HS-27A (cell line): ENCODE measurements around the gene DUOX2.
"Not testable (repeated sequence)": the region's sequence is repeated elsewhere in the genome, so short reads cannot be mapped to it uniquely, and the experiment has no call there.

ENCODE experiments used
- DNase-seq: peaks from one replicate; pipeline ENCODE4 v3.0.0-alpha.2; 2012; ENCODE audit warnings: low read depth, missing footprints

The DUOX2 gene

GRCh38 chr15:45118996-45119395 lies 5.0 kb upstream of the DUOX2 start:
- no peak for DNase-seq

- DNase-seq: peak; percentile 56
Observed at GRCh38 chr15:45118131-45118588, 4.2 kb upstream of the DUOX2 start.

DNA sequence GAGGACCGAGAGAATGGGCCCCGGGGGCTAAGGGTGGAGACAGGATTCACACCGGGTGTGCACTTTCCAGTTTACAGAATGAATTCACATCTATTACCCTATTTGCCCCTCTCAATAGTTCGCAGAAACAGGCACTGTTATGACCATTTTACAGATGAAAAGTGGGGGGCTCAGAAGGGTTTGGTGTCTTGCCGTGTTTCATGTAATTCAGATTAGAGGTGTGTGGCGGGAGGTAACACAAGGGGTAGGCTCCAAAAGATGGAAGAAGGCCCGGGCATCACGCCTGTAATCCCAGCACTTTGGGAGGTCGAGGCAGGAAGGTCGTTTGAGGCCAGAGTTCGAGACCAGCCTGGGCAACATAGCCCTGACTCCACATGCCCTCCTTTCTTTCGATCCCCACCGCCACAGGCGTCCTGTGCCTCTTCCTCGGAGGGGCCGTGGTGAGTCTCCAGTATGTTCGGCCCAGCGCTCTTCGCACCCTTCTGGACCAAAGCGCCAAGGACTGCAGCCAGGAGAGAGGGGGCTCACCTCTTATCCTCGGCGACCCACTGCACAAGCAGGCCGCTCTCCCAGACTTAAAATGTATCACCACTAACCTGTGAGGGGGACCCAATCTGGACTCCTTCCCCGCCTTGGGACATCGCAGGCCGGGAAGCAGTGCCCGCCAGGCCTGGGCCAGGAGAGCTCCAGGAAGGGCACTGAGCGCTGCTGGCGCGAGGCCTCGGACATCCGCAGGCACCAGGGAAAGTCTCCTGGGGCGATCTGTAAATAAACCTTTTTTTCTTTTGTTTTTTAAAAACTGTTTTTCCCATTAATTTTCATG lies 3.5 kb upstream of the DUOX2 start:
- DNase-seq: no peak

DNA sequence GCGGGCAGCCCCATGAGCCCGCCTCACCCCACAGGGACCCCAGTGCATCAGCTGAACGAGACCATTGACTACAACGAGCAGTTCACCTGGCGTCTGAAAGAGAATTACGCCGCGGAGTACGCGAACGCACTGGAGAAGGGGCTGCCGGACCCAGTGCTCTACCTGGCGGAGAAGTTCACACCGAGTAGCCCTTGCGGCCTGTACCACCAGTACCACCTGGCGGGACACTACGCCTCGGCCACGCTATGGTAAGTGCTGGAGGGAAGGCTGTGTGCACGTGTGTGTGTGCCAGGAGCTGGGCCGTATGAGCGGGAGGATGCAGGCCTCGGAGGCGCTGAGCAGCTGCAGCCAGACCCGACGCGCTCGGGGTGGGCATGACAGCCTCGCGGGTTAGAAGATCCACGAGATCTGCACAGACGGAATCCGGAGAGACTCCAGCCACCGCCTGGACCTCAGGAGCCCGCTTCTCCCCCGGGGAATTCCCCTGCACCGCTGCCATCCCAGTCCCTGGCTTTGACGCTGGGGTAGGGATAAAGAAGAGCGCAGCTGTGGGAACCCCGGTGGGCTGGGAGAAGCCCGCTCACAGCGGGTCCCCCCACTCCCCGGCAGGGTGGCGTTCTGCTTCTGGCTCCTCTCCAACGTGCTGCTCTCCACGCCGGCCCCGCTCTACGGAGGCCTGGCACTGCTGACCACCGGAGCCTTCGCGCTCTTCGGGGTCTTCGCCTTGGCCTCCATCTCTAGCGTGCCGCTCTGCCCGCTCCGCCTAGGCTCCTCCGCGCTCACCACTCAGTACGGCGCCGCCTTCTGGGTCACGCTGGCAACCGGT lies 2.7 kb upstream of the DUOX2 start:
- no peak for DNase-seq

GRCh38 chr15:45116006-45116481 lies 2.1 kb upstream of the DUOX2 start:
- no peak for DNase-seq

- no peak for DNase-seq
Observed at GRCh38 chr15:45115312-45115820, 1.4 kb upstream of the DUOX2 start.

- DNase-seq: no peak
Observed at GRCh38 chr15:45114751-45115085, 746 bp upstream of the DUOX2 start.

DNA sequence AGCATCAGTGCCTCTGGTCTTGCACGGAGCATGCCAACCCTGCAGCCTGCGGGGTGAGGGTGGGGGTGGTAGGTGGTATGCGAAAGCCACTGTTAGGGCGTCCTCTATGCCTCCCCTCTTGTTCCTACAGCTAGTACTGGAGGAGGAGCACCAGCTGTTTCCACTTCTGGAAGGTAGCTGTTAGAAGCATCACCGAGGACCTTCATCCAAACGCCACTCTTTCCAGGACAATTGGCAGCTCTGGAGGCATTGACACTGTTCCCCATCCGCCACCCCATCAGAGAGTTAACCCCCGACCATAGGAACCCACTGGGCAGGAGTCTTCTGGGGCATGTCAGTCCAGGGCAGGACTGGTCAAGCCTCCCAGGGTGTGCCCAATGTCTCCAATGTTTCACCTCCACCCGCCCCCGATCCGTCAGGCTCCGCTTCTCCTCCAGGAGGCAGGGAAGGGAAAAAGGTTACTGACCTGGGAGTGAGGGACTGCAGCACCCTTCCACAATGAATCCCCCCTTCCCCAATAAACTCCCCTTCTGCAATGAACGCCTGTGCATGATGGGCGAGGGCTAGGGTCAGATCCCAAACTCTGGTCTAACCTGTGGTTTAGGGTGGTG lies 487 bp downstream of the DUOX2 start:
- DNase-seq: no peak

- no peak for DNase-seq
Observed at GRCh38 chr15:45112591-45113379, 1.2 kb downstream of the DUOX2 start.

DNA sequence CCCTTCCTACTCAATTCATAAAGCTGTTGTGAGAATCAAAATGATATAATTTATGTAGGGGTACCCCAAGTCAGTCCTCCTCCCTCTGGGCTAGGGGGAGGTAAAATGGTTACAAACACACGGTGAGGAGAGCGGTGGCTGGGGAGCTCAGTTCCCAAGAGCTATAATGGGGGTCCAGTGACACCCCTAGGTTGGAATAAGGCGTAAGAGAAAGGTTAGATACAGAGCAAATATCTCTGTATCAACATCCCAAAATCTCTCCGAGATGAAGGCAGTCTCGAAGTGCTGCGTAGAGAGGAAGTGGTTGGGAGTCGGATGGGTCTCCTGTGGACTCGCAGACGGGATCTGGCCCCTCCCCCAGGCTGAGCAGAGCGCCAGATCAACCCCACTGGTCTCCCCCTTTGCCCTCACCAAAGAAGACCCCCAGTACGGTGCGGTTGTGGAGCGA lies 1.8 kb downstream of the DUOX2 start:
- DNase-seq: no peak

DNA sequence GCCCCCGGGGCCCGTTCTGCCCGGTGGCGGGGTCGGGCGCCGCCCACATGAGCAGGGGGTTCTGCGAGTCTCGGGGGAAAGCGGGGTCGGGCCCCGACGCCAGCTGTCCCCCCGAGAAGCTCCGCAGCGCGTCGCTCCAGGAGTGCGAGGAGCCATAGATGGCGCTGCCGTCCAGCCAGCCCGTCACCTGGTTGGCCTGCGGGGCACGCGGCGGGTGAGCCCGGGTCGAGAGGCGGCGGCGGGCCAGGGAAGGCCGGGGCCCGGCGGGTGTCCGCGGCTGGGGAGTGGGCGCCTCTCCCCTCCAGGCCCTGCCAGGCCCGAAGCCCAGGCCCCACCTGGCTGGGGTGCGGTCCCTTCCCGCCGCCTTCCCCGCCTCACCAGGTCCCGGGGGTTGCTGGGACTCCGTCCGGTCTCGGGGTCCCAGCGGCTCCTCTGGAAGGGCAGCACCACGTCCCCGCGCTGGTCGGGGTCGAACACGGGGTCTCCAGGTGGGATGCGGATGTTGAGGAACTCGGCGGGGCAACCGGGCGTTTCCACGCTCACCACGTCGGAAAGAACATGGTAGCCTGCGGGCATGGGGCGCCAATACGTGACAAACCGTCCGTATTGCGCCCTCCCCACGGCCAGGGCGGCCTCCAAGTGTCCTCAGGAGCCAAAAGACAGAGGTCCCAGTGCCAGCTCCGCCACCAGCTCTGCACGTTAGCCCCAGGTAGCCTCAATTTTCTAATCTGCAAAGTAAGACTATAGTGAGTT lies 2.4 kb downstream of the DUOX2 start:
- DNase-seq: no peak

DNA sequence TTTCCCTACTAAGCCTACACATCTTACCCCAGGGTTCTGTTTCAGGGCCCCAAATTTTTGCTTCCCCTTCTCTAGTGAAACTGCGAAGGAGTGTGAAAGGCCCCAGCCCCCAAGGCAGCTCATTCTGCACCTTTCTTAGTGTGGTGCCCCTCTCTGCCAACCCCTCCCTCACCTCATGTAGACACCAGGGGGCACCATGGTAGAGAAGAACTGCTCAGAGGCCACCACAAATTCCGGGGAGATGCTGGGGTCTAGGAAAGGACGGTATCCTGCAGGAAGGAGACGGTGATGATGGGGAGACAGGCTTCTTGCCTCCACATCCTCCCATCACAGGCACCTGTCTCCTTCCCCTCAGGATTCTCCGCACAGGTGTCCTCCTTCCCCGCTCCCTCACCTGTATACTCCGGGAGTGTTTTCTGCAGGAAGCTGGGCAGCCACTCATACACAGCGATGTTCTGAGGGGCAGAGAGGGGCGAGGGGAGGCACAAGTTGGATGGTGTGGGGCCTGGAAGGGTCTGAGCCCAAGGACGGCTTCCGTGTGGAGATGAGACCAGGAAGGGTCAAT lies 3.6 kb downstream of the DUOX2 start:
- DNase-seq: no peak

- DNase-seq: no peak
Observed at GRCh38 chr15:45107941-45108630, 5.9 kb downstream of the DUOX2 start.

GRCh38 chr15:45106002-45106790 lies 7.8 kb downstream of the DUOX2 start:
- no peak for DNase-seq

- DNase-seq: no peak
Observed at GRCh38 chr15:45105586-45105985, 8.4 kb downstream of the DUOX2 start.

- not testable (repeated sequence) for DNase-seq
Observed at GRCh38 chr15:45104170-45104569, 9.8 kb downstream of the DUOX2 start.

- DNase-seq: no peak
Observed at GRCh38 chr15:45102226-45102625, 11.7 kb downstream of the DUOX2 start.

DNA sequence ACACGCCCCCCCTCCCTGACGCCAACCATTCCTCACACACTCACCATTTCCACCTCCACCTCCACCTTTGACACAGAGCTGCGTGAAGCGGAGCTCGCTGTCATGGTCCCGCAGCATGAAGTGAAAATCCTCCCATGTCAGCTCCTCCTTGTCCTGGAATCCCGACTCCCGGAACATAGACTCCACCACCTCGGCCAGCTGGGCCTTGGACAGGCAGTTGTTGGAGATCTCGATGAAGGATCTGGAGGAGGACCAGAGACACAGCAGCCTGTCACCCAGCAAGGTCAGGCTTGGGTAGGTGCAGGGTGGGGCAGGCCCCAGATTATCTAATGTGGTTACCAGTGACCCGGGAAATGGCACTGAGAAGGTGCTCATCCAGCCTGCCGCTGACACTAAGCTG lies 12.2 kb downstream of the DUOX2 start:
- DNase-seq: no peak
